H9 (cell line): ENCODE measurements around the gene NPHP4. TPM values are rescaled to one million over a fixed set of nuclear protein-coding genes. Genes with fewer than 3 reads are reported as not detected.

ENCODE experiments used
- DNase-seq: peaks from one replicate; pipeline ENCODE4 v3.0.0-alpha.2; 2017
- H2AFZ ChIP-seq: one replicate; pipeline ENCODE4 v1.6.1; 2013; ENCODE audit warnings: mild to moderate bottlenecking, low read length, control low read depth, moderate library complexity
- H2AK5ac ChIP-seq: 2 replicates; pipeline ENCODE4 v1.6.1; 2013; ENCODE audit warnings: low read length, control low read depth, mixed read lengths; ENCODE audit not compliant: insufficient read length
- H2BK120ac ChIP-seq: one replicate; pipeline ENCODE4 v1.6.1; 2013; ENCODE audit warnings: low read depth, mild to moderate bottlenecking, low read length, control low read depth, inconsistent platforms; ENCODE audit not compliant: poor library complexity, severe bottlenecking
- H2BK12ac ChIP-seq: 2 replicates; pipeline ENCODE4 v1.6.1; 2013; ENCODE audit warnings: low read length, control low read depth, mixed read lengths, low read depth; ENCODE audit not compliant: insufficient read length
- H2BK15ac ChIP-seq: 2 replicates; pipeline ENCODE4 v1.6.1; 2013; ENCODE audit warnings: low read depth, low read length, control low read depth
- H2BK20ac ChIP-seq: one replicate; pipeline ENCODE4 v1.6.1; 2013; ENCODE audit warnings: low read depth, mild to moderate bottlenecking, low read length, control low read depth, inconsistent platforms; ENCODE audit not compliant: poor library complexity, severe bottlenecking
- H2BK5ac ChIP-seq: 2 replicates; pipeline ENCODE4 v1.6.1; 2013; ENCODE audit warnings: low read length, control low read depth, mixed read lengths; ENCODE audit not compliant: insufficient read length
- H3K14ac ChIP-seq: 2 replicates; pipeline ENCODE4 v1.6.1; 2013; ENCODE audit warnings: low read length, control low read depth; ENCODE audit not compliant: insufficient read depth
- H3K18ac ChIP-seq: 2 replicates; pipeline ENCODE4 v1.6.1; 2013; ENCODE audit warnings: low read depth, mild to moderate bottlenecking, mixed read lengths, low read length, control low read depth; ENCODE audit not compliant: insufficient read length
- H3K23ac ChIP-seq: 2 replicates; pipeline ENCODE4 v1.6.1; 2013; ENCODE audit warnings: low read length, control low read depth, mixed read lengths, low read depth; ENCODE audit not compliant: insufficient read length
- H3K23me2 ChIP-seq: 2 replicates; pipeline ENCODE4 v1.6.1; 2013; ENCODE audit warnings: low read depth, mild to moderate bottlenecking, mixed read lengths, low read length, control low read depth; ENCODE audit not compliant: insufficient read length, poor library complexity, severe bottlenecking
- H3K27ac ChIP-seq: 2 replicates; pipeline ENCODE4 v1.5.1; 2013; ENCODE audit warnings: low read length, control low read depth, mixed read lengths, low read depth; ENCODE audit not compliant: insufficient read length
- H3K27me3 ChIP-seq: 2 replicates; pipeline ENCODE4 v1.6.1; 2013; ENCODE audit warnings: low read length, control low read depth, inconsistent platforms; ENCODE audit not compliant: insufficient read depth
- H3K4ac ChIP-seq: 2 replicates; pipeline ENCODE4 v1.6.1; 2013; ENCODE audit warnings: low read depth, mild to moderate bottlenecking, control low read depth, inconsistent platforms, low read length, moderate library complexity
- H3K4me1 ChIP-seq: 2 replicates; pipeline ENCODE4 v1.6.1; 2013; ENCODE audit warnings: low read length, control low read depth, inconsistent platforms; ENCODE audit not compliant: insufficient read depth
- H3K4me2 ChIP-seq: 2 replicates; pipeline ENCODE4 v1.6.1; 2013; ENCODE audit warnings: low read length, control low read depth, mixed read lengths; ENCODE audit not compliant: insufficient read length, insufficient read depth
- H3K56ac ChIP-seq: 2 replicates; pipeline ENCODE4 v1.6.1; 2013; ENCODE audit warnings: low read depth, mild to moderate bottlenecking, mixed read lengths, low read length, control low read depth; ENCODE audit not compliant: insufficient read length
- H3K79me1 ChIP-seq: 2 replicates; pipeline ENCODE4 v1.6.1; 2013; ENCODE audit warnings: low read depth, mild to moderate bottlenecking, moderate library complexity, low read length, control low read depth, inconsistent platforms; ENCODE audit not compliant: insufficient read depth, poor library complexity, severe bottlenecking
- H3K79me2 ChIP-seq: 2 replicates; pipeline ENCODE4 v1.6.1; 2013; ENCODE audit warnings: low read length, control low read depth, inconsistent platforms; ENCODE audit not compliant: insufficient read depth
- H3K9ac ChIP-seq: 2 replicates; pipeline ENCODE4 v1.6.1; 2013; ENCODE audit warnings: low read length, control low read depth, mixed read lengths; ENCODE audit not compliant: insufficient read length; ENCODE audit errors: extremely low read depth
- H3K9me3 ChIP-seq: one replicate; pipeline ENCODE4 v1.6.1; 2013; ENCODE audit warnings: low read depth, low read length, inconsistent platforms; ENCODE audit not compliant: control insufficient read depth
- H3T11ph ChIP-seq: one replicate; pipeline ENCODE4 v1.6.1; 2013; ENCODE audit warnings: mild to moderate bottlenecking, low read length, control low read depth, inconsistent platforms
- H4K20me1 ChIP-seq: one replicate; pipeline ENCODE4 v1.6.1; 2013; ENCODE audit not compliant: control insufficient read depth, insufficient read length, insufficient read depth
- H4K5ac ChIP-seq: 2 replicates; pipeline ENCODE4 v1.6.1; 2013; ENCODE audit warnings: low read depth, mild to moderate bottlenecking, mixed read lengths, low read length, control low read depth; ENCODE audit not compliant: insufficient read length
- H4K8ac ChIP-seq: replicated peaks from 2 replicates; pipeline ENCODE4 v1.6.1; 2013; ENCODE audit warnings: low read length, control low read depth, mixed read lengths, low read depth; ENCODE audit not compliant: insufficient read length
- H4K91ac ChIP-seq: 2 replicates; pipeline ENCODE4 v1.6.1; 2013; ENCODE audit warnings: low read depth, mild to moderate bottlenecking, moderate library complexity, mixed read lengths, low read length, control low read depth; ENCODE audit not compliant: insufficient read length
- H3K27ac Mint-ChIP-seq, 3 experiments: 2 replicates in 2 of 3; 3 replicates in 1 of 3; pipeline ENCODE4 v1.8.0; 2020 to 2021; ENCODE audit warnings: mixed read lengths in 3 of 3, mild to moderate bottlenecking in 1 of 3, moderate library complexity in 1 of 3
- H3K27me3 Mint-ChIP-seq: 2 replicates; pipeline ENCODE4 v1.8.0; 2021; ENCODE audit warnings: low read depth, mild to moderate bottlenecking, moderate library complexity, mixed read lengths
- H3K36me3 Mint-ChIP-seq, 3 experiments: 2 replicates in 2 of 3; 3 replicates in 1 of 3; pipeline ENCODE4 v1.8.0; 2020 to 2021; ENCODE audit warnings: low read depth in 3 of 3, mixed read lengths in 3 of 3; ENCODE audit not compliant: insufficient read depth in 1 of 3
- H3K4me1 Mint-ChIP-seq, 2 experiments: 2 replicates each; pipeline ENCODE4 v1.8.0; 2020; ENCODE audit warnings: mixed read lengths in 2 of 2
- H3K4me3 Mint-ChIP-seq, 2 experiments: 2 replicates in 1 of 2; 3 replicates in 1 of 2; pipeline ENCODE4 v1.8.0; 2020 to 2021; ENCODE audit warnings: mild to moderate bottlenecking in 2 of 2, mixed read lengths in 2 of 2, moderate library complexity in 1 of 2
- H3K9me3 Mint-ChIP-seq, 2 experiments: 2 replicates in 1 of 2; 3 replicates in 1 of 2; pipeline ENCODE4 v1.8.0; 2020; ENCODE audit warnings: mild to moderate bottlenecking in 2 of 2, mixed read lengths in 2 of 2, moderate library complexity in 1 of 2
- CTCF ChIP-seq: fragments of 200-600 bp; sonication (generic); conservative IDR thresholded peaks from 3 replicates; pipeline ENCODE4 v1.8.0; 2021; ENCODE audit warnings: antibody characterized with exemption, mild to moderate bottlenecking
- WGBS: extraction: QIAGEN DNeasy Blood & Tissue Kit; methylation state at CpG from one replicate; pipeline ENCODE4 v1.1.7; 2013; ENCODE audit warnings: missing lambda C conversion rate, low lambda C conversion rate, mixed read lengths; ENCODE audit not compliant: insufficient read length; ENCODE audit errors: extremely low coverage; 5-methylcytosine and 5-hydroxymethylcytosine counted together
- total RNA-seq: library from RNA; stranded (reverse); gene quantifications from 2 replicates; pipeline ENCODE4 v1.2.1, GENCODE V29; 2021

The NPHP4 gene
- total RNA-seq, 1 experiment from 2014 or later, result 17.6 TPM

- peaks cover 6% of the 10 kb centered on the region in 2 experiments; a peak in 4 of 5 replicates for H3K9me3 Mint-ChIP-seq
- no peaks in the 10 kb centered on the region for H3K79me1 ChIP-seq
- no peak overlapping the region for H3K27ac Mint-ChIP-seq
These were observed 115.2 kb downstream of the NPHP4 start for GRCh38 chr1:5877001-5877400.

More at GRCh38 chr1:5877001-5877400, 115.2 kb downstream of the NPHP4 start:
- H2BK20ac ChIP-seq, result no peak overlapping the region
- no peak overlapping the region for H2BK120ac ChIP-seq
- no peak for DNase-seq
- no peak overlapping the region for H3K23ac ChIP-seq
- no peak overlapping the region for H2BK5ac ChIP-seq
- H3K14ac ChIP-seq, result no peak overlapping the region
- no peaks in the 10 kb centered on the region for H4K20me1 ChIP-seq
- no peaks in the 10 kb centered on the region; a peak in 1 of 4 replicates for H3K4me1 Mint-ChIP-seq
- H3K9ac ChIP-seq, result no peak overlapping the region
- no peak overlapping the region for H2AFZ ChIP-seq
- H3K4me2 ChIP-seq, result no peak overlapping the region
- no CpG with 5 or more reads among the region's 22 CpGs for WGBS
- no peak overlapping the region for H4K8ac ChIP-seq
- peaks cover 26 to 47% (median 38%) of the 10 kb centered on the region in 3 experiments for H3K36me3 Mint-ChIP-seq
- TF ChIP-seq CTCF, result no peak
- H2BK15ac ChIP-seq, result no peak overlapping the region
- H4K91ac ChIP-seq, result no peak overlapping the region
- H3K27me3 ChIP-seq, result no peaks in the 10 kb centered on the region
- H3K79me2 ChIP-seq, result no peaks in the 10 kb centered on the region
- H3K27ac ChIP-seq, result no peak overlapping the region
- H3K56ac ChIP-seq, result no peak overlapping the region
- H3K4ac ChIP-seq, result no peak overlapping the region
- no peaks in the 10 kb centered on the region for H3K27me3 Mint-ChIP-seq
- H3K9me3 ChIP-seq, result no peaks in the 10 kb centered on the region
- no peak overlapping the region for H3T11ph ChIP-seq
- H3K4me1 ChIP-seq, result no peaks in the 10 kb centered on the region
- no peak overlapping the region for H2BK12ac ChIP-seq
- H4K5ac ChIP-seq, result no peak overlapping the region
- no peak overlapping the region for H3K4me3 Mint-ChIP-seq
- H3K23me2 ChIP-seq, result no peaks in the 10 kb centered on the region
- H3K18ac ChIP-seq, result no peak overlapping the region
- H2AK5ac ChIP-seq, result no peak overlapping the region
